ENCODE results near the gene WDR90. TPM values are rescaled to one million over a fixed set of nuclear protein-coding genes. Genes with fewer than 3 reads are reported as not detected.
A peak's percentile ranks its signal among the peaks of the same experiment; 100 is the strongest.

WDR90 gene
- total and polyA plus RNA-seq, 2 of the 13 experiments (the other 11 are each of a cell fraction or from before 2014, with no cell fraction given) = 14.9 to 28.9 TPM

DNA sequence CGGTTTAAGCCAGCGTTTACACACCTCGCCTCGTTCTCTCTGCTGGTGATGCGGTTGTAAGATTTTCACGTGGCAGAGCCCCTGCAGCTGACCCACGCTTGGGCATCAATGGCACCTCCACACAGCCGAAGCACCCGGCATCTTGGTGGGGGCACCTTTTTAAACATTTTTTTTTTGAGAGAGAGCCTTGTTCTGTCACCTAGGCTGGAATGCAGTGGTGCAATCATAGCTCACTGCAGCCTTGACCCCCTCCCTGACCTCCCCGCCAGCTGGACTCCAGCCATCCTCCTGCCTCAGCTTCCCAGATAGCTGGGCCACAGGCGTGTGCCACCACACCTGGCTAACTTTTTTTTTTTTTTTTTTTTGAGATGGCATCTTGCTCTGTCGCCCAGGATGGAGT lies 4.9 kb downstream of the WDR90 start (continued):
- TF ChIP-seq, protein P1, sequence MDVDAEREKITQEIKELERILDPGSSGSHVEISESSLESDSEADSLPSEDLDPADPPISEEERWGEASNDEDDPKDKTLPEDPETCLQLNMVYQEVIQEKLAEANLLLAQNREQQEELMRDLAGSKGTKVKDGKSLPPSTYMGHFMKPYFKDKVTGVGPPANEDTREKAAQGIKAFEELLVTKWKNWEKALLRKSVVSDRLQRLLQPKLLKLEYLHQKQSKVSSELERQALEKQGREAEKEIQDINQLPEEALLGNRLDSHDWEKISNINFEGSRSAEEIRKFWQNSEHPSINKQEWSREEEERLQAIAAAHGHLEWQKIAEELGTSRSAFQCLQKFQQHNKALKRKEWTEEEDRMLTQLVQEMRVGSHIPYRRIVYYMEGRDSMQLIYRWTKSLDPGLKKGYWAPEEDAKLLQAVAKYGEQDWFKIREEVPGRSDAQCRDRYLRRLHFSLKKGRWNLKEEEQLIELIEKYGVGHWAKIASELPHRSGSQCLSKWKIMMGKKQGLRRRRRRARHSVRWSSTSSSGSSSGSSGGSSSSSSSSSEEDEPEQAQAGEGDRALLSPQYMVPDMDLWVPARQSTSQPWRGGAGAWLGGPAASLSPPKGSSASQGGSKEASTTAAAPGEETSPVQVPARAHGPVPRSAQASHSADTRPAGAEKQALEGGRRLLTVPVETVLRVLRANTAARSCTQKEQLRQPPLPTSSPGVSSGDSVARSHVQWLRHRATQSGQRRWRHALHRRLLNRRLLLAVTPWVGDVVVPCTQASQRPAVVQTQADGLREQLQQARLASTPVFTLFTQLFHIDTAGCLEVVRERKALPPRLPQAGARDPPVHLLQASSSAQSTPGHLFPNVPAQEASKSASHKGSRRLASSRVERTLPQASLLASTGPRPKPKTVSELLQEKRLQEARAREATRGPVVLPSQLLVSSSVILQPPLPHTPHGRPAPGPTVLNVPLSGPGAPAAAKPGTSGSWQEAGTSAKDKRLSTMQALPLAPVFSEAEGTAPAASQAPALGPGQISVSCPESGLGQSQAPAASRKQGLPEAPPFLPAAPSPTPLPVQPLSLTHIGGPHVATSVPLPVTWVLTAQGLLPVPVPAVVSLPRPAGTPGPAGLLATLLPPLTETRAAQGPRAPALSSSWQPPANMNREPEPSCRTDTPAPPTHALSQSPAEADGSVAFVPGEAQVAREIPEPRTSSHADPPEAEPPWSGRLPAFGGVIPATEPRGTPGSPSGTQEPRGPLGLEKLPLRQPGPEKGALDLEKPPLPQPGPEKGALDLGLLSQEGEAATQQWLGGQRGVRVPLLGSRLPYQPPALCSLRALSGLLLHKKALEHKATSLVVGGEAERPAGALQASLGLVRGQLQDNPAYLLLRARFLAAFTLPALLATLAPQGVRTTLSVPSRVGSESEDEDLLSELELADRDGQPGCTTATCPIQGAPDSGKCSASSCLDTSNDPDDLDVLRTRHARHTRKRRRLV (CRISPR knock-in tag; IDR thresholded peaks at IDR 0.05) = no peak
- no peak for TF ChIP-seq ZIK1 (CRISPR knock-in tag; IDR thresholded peaks at IDR 0.05; ENCODE audit: borderline replicate concordance, low read depth)
- no peak for TF ChIP-seq ZNF749 (CRISPR knock-in tag; IDR thresholded peaks at IDR 0.05; ENCODE audit: borderline replicate concordance)
- TF ChIP-seq TCF7 (IDR thresholded peaks at IDR 0.05; ENCODE audit: low read depth) = no peak
- no peak for TF ChIP-seq ZNF564 (CRISPR knock-in tag; IDR thresholded peaks at IDR 0.05)
- no peak for TF ChIP-seq AGO1 (IDR thresholded peaks at IDR 0.05; ENCODE audit: low read depth, low read length, poor library complexity, severe bottlenecking)
- TF ChIP-seq, protein P2, sequence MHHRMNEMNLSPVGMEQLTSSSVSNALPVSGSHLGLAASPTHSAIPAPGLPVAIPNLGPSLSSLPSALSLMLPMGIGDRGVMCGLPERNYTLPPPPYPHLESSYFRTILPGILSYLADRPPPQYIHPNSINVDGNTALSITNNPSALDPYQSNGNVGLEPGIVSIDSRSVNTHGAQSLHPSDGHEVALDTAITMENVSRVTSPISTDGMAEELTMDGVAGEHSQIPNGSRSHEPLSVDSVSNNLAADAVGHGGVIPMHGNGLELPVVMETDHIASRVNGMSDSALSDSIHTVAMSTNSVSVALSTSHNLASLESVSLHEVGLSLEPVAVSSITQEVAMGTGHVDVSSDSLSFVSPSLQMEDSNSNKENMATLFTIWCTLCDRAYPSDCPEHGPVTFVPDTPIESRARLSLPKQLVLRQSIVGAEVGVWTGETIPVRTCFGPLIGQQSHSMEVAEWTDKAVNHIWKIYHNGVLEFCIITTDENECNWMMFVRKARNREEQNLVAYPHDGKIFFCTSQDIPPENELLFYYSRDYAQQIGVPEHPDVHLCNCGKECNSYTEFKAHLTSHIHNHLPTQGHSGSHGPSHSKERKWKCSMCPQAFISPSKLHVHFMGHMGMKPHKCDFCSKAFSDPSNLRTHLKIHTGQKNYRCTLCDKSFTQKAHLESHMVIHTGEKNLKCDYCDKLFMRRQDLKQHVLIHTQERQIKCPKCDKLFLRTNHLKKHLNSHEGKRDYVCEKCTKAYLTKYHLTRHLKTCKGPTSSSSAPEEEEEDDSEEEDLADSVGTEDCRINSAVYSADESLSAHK (CRISPR knock-in tag; IDR thresholded peaks at IDR 0.05; ENCODE audit: borderline replicate concordance) = no peak
- TF ChIP-seq PHF20 (CRISPR knock-in tag; IDR thresholded peaks at IDR 0.05) = no peak
- no peak for TF ChIP-seq RARG (CRISPR knock-in tag; IDR thresholded peaks at IDR 0.05; ENCODE audit: low read depth)
- TF ChIP-seq RXRA (CRISPR knock-in tag; IDR thresholded peaks at IDR 0.05) = peak; percentile 60; the same call in 1 of the 2 replicates
- no peak for TF ChIP-seq RCOR2 (CRISPR knock-in tag; IDR thresholded peaks at IDR 0.05)
- TF ChIP-seq ZSCAN29 (CRISPR knock-in tag; conservative IDR thresholded peaks at IDR 0.05) = no peak
- TF ChIP-seq, protein P3, sequence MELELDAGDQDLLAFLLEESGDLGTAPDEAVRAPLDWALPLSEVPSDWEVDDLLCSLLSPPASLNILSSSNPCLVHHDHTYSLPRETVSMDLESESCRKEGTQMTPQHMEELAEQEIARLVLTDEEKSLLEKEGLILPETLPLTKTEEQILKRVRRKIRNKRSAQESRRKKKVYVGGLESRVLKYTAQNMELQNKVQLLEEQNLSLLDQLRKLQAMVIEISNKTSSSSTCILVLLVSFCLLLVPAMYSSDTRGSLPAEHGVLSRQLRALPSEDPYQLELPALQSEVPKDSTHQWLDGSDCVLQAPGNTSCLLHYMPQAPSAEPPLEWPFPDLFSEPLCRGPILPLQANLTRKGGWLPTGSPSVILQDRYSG (CRISPR knock-in tag; IDR thresholded peaks at IDR 0.05) = no peak
- TF ChIP-seq SOX13 (IDR thresholded peaks at IDR 0.05) = no peak
- TF ChIP-seq SOX13 (CRISPR knock-in tag; conservative IDR thresholded peaks at IDR 0.05 in 1 of 2, IDR thresholded peaks at IDR 0.05 in 1 of 2) = peak in 1 of 2 experiments; percentile 21; a peak in 2 of 4 replicates
- TF ChIP-seq ZNF550 (CRISPR knock-in tag; IDR thresholded peaks at IDR 0.05; ENCODE audit: borderline replicate concordance) = no peak
- TF ChIP-seq ZBTB38 (CRISPR knock-in tag; IDR thresholded peaks at IDR 0.05) = peak; percentile 44; the same call in 1 of the 2 replicates
- no peak for TF ChIP-seq MXD4 (CRISPR knock-in tag; IDR thresholded peaks at IDR 0.05)
- TF ChIP-seq ZNF160 (CRISPR knock-in tag; IDR thresholded peaks at IDR 0.05) = no peak
